ENCODE measurements around the gene DCN.
"Not testable (repeated sequence)": the region's sequence is repeated elsewhere in the genome, so short reads cannot be mapped to it uniquely, and the experiment has no call there.

The DCN gene, protein sequence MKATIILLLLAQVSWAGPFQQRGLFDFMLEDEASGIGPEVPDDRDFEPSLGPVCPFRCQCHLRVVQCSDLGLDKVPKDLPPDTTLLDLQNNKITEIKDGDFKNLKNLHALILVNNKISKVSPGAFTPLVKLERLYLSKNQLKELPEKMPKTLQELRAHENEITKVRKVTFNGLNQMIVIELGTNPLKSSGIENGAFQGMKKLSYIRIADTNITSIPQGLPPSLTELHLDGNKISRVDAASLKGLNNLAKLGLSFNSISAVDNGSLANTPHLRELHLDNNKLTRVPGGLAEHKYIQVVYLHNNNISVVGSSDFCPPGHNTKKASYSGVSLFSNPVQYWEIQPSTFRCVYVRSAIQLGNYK

DNA sequence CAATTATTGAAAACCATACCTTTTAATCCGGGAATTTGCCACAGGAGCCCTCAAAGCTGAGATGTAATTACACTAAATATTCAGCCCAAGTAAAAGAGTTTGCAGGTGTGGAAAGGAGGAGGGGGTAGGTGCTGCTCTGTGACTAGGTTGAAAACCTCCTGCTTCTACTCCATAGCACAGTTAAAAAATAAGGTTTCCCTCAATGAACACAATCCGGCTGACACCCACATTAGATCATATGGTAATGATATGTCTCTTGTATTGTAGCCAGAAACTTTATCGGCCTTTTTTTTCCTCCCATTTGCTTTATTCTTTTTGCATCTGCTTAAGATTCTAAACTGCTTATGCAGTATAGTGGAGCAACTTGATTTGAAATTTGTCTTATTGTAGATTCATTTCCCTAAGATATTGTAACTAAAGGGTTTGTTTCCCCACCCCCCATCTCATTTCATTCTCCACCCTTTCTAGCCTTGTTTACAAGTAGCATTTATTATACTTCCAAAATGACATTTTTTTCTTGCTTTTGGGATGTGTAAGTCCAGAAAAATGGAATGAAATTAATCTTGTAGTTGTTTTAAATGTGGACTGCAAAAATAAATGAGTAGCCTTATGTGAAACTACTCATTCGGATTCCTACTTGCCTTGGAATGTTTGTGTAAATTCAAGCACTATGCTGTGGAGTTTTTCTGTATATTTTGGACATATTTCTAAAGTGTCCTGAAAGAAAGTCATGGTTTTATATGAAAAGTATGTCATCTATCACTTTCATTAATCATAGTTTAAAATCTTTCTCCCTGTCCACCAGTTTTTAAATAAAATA is at the start of gene DCN:
Gene DCN, minus strand, starts transcription at position 182 of the 820 bp plus-strand sequence. CDS start 4,265 bp downstream, outside the sequence.
- DNase-seq, result no peak

DNA sequence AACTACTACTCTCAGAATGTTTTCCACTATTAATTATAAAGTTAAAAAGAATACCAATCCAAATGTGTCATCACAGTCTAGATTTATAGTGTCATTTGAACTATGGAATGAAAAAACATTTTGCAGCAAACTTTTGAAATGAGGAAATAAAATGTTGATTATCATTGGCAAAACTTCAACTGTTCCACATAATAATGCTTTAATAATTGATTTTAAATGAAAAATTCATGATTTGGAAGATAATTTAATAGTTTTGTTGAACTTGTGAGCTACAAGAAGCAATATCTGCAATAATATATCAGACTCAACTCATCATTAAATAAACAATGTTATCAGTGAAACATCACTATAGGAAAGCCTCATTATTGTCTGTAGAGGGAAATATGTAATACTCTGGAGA is 48.2 kb upstream of the DCN start:
- DNase-seq, result no peak

DNA sequence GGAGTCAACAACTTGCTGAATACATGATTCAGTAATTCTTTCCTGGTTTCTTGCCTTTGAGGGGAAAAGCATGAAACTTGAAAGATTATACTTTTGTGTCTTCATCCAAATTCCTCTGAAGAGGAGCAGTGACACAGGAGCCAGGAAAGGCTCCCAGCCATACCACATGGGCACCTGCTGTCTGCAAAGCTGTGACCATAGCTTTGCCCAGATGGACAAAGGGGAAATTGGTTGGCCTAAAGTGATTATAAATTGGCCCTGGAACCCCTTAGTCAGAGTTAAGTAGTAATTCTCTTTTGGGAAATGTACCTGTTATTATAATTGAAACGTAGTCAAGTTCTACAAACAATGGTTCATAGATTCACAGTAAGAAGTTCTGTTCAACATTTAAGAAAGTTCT is 44.3 kb upstream of the DCN start:
- DNase-seq, result no peak

DNA sequence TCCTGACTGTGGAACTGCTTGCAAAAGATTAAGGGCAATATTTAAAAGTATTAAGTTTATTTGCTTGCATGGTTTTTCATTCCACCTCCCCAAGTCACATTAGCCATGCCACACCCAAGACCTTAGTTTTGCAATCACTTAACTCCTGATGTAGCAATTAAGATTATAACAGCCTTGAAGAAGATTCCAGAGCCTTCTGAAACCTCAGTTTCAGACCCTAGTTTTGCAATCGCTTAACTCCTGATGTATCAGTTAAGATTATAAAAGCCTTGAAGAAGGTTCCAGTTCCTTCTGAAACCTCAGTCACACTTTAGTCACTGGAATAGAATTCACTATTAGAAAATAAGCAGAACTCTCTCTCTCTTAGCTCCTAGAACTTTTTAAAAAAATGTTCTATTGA is 42.7 kb upstream of the DCN start:
- DNase-seq, result no peak

DNA sequence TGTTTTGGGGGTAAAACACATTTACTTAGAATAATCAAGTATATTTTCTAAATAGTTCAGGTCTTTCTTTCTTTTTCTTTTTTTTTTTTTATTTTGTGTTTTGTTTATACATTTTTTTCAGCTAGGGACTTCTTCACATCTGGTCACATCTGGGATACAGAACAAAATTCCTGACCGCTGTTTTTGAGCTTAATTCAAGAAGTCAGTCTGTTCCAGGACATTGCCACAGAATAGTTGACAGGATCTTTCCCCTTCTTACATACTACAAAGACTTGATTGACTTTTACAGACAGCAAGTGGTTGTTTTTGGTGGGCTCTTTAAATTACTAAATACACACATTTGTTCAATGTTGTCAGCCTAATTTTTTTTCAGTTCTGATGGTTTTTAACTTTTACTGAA is 41.8 kb upstream of the DCN start:
- no peak for DNase-seq

DNA sequence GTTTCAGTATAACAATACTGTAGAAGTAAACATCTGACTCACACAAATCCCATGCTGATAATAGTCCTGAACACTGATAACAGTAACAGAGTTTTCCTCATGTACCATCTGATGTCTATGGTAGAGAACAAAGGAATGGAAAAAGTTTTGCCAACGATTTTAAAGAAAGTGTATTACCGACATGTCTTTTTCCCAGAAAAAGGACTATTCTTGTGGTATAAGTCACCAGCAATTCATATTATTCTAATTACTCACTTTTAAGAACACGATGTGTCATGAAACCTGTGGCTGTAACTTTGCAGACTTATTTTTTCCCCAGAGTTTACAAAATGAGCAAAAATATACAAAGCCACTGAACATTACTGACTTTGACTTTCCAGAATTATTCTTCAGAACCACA is 40.1 kb upstream of the DCN start:
- DNase-seq, result no peak

DNA sequence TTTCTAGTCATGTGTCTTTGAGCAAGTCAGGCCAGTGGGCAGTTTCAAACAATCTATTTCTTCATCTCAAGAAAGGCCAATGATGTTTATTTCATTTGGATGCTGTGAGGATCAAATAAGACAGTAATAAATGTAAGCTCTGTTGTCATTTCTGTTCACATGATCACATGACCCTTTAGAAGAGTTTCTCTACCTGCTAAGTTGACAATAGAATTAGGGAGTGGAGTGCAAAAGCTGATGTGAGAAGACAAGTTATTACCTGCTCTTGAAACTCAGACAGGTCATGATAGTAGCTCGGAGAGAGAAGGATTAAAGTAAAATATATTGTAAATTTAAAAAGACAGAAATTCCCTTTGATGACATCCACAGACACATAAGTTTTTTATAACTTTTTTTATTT is 37.3 kb upstream of the DCN start:
- DNase-seq, result no peak

DNA sequence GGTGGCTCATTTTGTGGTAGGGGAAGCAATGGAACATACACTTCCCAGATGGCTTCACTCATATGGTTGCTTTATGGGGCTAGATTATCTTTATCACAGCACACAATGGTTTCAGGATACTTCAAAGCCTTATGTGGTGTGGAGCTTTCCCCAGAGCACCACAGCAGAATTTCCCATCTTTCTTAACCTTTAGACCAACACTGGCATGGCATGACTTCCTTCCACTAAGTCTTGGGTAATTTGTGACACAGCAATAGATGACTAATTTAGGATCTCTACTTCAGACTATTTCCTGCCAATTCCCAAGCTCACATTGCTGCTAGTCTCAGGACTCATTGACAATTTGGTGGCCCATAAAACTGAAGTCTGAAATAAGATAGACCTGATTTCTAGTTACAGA is 36.9 kb upstream of the DCN start:
- no peak for DNase-seq

DNA sequence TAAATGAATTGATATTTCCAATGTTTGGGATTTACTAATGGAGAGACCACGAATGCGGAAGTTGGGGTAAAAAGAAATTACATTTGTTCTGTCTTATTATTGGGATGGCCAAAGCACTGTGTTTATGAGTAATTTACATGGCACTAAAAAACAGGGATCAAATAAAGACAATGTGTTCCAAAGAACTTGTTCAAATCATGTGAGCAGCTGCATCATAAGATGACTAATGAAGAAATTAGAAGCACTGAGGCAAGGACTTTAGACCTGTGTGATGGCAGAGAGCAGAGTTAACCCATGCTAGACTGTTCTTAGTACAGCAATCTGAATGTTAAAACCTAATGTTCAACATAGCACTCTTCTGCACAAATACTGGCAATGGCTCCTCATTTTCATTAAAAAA is 34.3 kb upstream of the DCN start:
- DNase-seq, result no peak

DNA sequence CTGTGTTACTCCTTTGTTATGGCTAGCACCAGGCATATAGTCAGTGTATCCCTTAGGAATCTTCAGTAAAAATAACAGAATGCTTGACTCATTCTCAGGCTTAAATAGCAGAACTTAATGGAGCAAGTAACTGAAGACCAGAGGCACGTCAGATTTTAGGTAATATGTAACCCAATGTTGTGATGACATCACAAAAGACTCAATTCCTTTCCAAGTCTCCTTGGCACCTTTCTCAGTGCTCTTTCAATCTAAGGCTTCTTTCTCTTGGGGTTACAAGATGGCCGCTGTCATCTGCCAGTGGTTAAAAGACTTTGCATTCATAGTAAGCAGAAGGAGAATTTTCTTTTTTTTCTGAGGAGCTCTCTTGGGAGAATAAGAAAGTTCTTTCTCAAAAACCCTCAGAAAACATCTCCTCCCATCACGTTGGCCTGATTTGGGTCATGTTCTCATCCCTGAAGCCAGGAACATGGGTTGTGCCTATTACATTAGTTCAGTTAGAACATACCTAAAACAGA is 33.4 kb upstream of the DCN start:
- no peak for DNase-seq

DNA sequence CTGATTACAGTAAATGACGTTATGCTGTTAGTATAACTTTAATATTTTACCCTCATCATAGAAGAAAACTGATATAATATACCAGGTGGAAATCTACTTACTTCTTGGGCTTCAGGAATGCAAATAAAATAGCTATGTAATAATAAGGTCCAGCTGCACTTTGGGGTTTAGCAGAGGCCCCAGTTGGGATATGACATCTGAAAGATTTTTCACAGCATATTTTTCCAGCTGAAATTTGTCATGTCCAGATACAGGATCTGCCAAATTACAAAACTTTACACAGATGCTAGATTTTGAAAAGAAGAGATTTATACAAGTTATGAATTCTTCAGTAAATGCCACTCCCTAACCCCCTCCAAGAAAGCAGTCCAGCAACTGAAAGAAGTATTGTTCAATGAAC is 29.2 kb upstream of the DCN start:
- DNase-seq, result no peak

DNA sequence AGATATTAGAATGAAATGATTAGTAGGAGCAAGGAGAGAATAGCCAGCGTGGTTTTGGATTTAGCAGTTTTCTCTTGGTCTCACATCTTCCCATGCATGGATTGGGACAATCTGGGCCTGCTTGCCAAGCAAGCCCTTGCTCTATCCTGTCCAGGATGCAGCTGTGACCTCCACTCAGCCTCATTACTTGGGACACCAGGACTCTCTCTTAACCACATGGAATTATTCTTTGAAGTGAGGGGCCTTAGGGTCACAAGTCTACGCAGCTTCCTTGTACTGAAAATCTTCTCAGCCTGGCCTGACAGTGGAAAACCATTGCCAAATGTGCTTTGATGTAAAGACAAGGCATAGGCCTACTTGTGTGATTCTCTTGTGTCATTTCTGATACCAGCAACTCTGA is 28.0 kb upstream of the DCN start:
- DNase-seq, result no peak

DNA sequence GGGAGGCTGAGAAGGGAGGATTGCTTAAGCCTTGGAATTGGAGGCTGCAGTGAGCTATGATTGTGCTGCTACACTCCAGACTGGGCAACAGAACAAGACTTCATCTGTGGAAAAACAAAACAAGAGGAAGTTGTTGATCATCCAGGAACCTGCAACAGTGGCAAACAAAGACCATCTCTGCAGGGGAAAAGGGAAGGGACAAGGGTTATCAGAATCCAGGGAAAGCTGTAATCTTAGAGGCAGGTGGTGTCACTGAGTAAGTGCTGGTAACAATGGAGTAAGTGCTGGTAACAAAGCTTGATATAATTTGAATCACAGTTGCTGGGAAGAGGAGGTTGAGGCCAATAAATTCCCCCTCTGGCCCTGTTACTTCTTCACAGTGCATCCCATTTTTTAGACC is 27.5 kb upstream of the DCN start:
- DNase-seq, result no peak

DNA sequence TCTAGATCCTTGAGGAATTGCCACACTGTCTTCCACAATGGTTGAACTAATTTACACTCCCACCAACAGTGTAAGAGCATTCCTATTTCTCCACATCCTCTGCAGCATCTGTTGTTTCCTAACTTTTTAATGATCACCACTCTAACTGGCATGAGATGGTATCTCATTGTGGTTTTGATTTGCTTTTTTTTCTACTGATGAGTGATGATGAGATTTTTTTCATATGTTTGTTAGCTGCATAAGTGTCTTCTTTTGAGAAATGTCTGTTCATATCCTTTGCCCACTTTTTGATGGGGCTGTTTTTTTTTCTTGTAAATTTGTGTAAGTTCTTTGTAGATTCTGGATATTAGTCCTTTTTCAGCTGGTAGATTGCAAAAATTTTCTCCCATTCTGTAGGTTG is 24.7 kb upstream of the DCN start:
- not testable (repeated sequence) for DNase-seq

DNA sequence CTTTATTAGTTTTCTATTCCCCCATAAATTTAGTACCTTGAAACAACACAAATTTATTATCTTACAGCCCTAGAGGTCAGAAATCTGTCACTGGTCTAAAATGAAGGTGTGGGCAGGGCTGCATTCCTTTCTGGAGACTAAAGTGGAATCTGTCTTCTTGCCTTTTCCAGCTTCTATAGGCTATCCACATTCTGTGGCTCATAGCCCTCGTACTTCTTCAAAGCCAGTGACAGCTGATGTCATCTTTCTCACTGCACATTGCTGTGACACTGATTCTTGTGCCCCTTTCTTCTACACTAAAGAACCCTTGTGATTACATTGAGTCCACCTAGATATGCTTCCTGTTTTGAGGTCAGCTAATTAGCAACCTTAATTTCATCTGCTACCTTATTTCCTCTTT is 23.2 kb upstream of the DCN start:
- DNase-seq, result no peak

DNA sequence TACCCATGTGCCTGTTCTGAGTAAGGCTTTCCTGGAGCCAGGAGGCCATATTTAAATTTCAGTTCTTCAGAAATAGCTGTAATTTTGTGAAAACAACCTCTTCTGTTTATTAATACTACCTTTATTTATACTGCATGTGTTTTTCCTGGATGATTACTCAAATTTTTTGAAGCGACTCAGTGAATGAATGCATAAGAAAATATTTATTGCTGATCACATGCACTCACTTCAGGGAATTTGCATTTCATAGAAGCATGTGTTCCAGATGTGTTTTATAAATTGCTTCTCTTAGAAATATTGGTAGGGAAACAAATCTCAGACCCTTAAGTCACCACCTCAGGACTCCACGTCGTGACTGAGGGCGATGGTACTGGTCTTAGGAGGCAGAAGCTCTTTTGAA is 21.8 kb upstream of the DCN start:
- DNase-seq, result no peak

DNA sequence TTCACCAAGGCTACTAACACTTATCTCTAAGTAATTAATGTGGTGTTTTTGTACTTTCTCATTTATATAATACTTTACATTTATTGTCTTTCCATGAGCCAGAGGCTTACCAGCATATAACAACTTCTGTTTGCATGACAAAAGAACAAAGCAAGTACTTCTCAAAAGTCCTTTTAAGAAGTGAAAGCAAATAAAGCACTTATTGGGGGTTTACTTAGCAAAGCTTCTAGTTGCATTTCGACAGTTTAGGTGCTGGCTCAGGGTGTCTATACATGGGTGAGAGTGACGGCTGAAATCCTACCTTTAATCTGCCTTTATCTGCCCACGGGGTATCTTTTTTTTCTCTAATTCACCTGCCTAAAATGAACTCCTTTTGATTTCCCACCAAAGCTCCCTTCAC is 21.0 kb upstream of the DCN start:
- no peak for DNase-seq

DNA sequence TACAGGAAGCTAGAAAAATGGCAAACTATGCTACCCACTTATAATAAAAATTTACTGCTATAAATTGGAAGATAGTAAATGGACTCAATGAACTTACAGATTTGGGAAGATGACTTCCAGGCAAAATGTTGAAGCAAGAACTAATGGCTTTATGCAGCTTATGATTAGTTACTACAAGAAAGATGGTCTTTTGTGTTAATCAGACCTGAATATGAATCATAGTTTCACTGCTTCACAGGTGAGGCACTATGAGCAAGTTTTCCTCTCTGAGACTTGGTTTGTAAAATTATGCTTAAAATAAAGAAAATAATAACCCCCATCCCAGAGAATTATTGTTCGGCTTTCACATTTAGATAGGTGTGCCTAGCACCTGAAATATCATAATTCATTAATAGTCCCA is 19.8 kb upstream of the DCN start:
- no peak for DNase-seq

DNA sequence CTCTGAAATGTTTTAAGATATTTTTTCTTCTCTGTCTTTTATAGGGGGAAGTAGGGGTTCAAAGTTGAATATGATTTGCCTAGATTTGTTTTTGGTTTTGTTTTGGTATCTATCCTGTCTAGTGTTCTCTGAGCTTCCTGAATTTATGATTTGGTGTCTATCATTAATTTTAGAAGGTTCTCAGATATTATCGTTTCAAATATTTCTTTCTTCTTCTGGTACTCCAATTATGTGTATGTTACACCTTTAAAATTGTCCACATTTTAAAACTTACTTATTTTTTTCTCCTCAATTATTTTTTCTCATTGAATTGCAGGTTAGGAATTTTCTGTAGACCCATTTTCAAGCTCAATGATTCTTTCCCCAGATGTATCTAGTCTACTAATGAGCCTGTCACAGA is 13.8 kb upstream of the DCN start:
- DNase-seq, result no peak

DNA sequence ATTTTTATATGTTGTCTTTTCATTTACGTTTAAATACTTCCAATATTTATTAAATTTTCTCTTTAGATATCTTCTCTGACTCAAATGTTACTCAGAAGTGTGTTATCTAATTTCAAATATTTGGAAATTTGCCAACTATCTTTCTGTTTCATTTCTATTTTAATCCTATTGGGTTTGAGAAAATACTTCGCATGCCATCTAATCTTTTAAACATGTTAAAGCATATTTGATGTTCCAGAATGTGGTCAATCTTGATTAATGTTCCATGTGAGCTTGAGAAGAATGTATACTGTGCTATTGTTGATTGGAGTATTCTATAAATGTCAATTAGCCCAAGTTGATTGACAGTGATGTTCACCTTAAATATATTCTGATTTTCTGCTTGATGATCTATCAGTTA is 11.9 kb upstream of the DCN start:
- no peak for DNase-seq

DNA sequence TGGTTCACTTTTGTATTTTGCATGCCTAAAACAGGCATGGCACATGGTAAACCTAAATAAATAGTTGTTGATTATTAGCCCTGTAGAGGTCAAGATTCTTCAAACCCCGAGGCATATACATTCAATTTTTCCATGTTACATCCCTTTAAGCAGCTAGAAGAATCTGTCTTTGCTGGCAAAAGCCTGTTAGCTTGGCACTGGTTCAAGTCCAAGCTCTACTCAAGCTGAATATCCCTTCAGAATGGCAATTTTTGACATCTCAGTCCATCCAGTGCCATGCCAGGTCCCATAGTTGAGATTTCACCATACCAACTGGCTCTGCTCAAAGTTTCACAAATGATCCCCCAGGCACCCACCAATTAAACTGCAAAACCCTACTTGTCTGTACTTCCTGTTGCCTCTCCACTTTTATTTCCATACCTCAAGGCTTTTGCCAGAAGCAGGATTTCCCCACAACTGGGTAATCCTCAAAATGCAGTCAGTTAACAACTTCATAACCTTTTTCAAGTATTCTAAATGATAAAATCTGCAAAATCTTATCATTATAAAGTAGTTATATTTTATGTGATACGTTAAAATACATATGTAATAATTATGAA is 9.0 kb upstream of the DCN start:
- DNase-seq, result no peak

DNA sequence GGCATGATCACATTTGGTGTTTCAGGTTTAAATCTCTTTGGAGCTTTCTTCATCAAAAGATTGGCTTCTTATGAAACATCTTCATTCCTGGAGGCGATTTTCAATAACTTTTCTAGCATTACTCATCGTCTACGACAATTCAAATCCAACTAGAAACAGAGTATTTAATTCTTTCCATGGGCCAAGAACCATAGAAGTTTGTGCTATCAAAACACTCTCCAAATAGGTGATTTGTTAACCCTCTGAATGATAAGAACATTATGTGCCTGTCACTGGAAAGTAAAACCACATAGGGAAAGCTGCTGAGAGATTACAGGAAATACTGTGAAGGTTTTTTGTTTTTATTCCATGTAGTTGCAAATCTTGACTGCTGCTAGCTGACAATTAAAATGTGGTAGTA is 6.9 kb upstream of the DCN start:
- no peak for DNase-seq

DNA sequence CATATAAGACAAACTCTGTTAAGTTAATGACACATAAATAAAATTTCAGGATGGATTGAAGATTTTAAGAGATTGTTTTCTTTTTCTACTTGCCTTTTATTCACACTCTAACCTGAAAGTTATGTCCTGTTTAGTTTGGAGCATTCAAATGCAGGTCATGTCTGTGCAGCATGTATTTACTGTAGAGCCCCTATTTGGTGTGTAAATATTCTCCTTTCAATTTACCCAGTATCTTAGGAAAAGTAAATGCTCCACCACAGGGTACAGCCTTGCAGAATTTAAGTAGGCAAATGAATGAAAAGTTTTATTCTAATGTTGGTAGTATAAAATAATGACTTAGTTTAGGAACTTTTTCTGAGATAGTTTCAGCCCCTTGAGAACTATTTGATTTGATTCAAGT is 6.2 kb upstream of the DCN start:
- no peak for DNase-seq

DNA sequence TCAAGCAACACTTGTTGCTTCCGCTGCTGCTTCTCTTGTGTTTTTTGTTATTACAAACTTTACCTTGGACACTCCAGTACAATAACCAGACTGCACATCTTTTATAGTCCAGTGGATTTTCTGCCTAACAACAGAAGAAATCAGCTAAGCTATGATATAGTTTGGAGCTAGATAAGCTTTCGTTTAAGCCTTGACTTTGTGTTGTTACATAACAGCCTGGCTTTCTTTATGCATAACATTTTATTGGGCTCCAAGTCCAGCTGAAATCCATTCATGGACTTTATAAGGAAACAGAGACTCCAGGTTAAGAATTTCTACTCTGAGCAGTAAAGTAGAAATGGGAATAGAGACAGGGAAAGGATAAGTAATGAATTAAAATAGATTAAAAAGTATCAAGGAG is 3.5 kb upstream of the DCN start:
- DNase-seq, result no peak
